GM12878 (cell line): ENCODE results near the gene PIMREG. TPM values are rescaled to one million over a fixed set of nuclear protein-coding genes. Genes with fewer than 3 reads are reported as not detected.

Source experiments
- ATAC-seq: fragments of 200-7000 bp; cut with Tn5 transposase; 3 replicates; pipeline ENCODE4 v1.9.1; 2020; ENCODE audit warnings: mild to moderate bottlenecking, moderate library complexity
- BruUV-seq: library from RNA; stranded (reverse); fragments of 400-500 nt; replicated peaks from 2 replicates; lab custom pipeline; 2021; lab: Mats Ljungman, UMichigan
- CTCF ChIA-PET: fragments of 300-600 bp; sonication (Branson Sonifier 250); formaldehyde crosslinking; extraction: SDS; loops from one replicate; lab custom pipeline; 2021; ENCODE audit warnings: inconsistent platforms; lab: Yijun Ruan, JAX
- POLR2A ChIA-PET: fragments of 350-600 bp; formaldehyde crosslinking; extraction: SDS; loops from one replicate; lab custom pipeline; 2021; ENCODE audit warnings: inconsistent platforms; lab: Charles Lee
- RAD21 ChIA-PET: fragments of 300-600 bp; sonication (Branson Sonifier 250); formaldehyde crosslinking; loops from one replicate; lab custom pipeline; 2023; ENCODE audit warnings: antibody characterized with exemption; ENCODE audit not compliant: unreplicated experiment; lab: Charles Lee
- SMC1A ChIA-PET: fragments of 300-600 bp; sonication (Branson Sonifier 250); formaldehyde crosslinking; loops from one replicate; lab custom pipeline; 2023; ENCODE audit not compliant: unreplicated experiment, uncharacterized antibody; lab: Charles Lee
- DNase-seq: peaks from one replicate; pipeline ENCODE4 v3.0.0-alpha.2; 2011; ENCODE audit warnings: low read depth, low spot score
- FAIRE-seq: peaks from 3 replicates; lab custom pipeline; 2011; peaks lifted over from hg19 to GRCh38; lab: Jason Lieb, UNC
- H2AFZ ChIP-seq: 2 replicates; pipeline ENCODE4 v1.6.0; 2011; ENCODE audit warnings: low read depth, low read length, control low read depth; ENCODE audit not compliant: control insufficient read depth
- H3K27ac ChIP-seq: 2 replicates; pipeline ENCODE4 v1.5.1; 2011; ENCODE audit warnings: control low read depth; ENCODE audit not compliant: control insufficient read depth, insufficient read depth
- H3K27me3 ChIP-seq, 2 experiments: replicated peaks in 1 of 2; 2 replicates each; pipeline versions ENCODE4 v1.6.0 to v1.6.1; 2011; ENCODE audit warnings: low read length in 1 of 2; ENCODE audit not compliant: control insufficient read depth in 2 of 2, insufficient read depth in 2 of 2
- H3K36me3 ChIP-seq, 2 experiments: 2 replicates each; pipeline ENCODE4 v1.5.1; 2011; ENCODE audit warnings: low read length in 1 of 2; ENCODE audit not compliant: control insufficient read depth in 2 of 2, insufficient read depth in 2 of 2
- H3K4me1 ChIP-seq: 2 replicates; pipeline ENCODE4 v1.6.1; 2011; ENCODE audit warnings: mild to moderate bottlenecking, low read length, moderate library complexity, mixed read lengths; ENCODE audit not compliant: control insufficient read depth, insufficient read depth
- H3K4me2 ChIP-seq: 2 replicates; pipeline ENCODE4 v1.6.0; 2011; ENCODE audit warnings: control low read depth; ENCODE audit not compliant: control insufficient read depth, insufficient read depth
- H3K4me3 ChIP-seq: fragments of 200-600 bp; sonication (generic); 2 replicates; pipeline ENCODE4 v1.5.1; 2016
- H3K79me2 ChIP-seq: 2 replicates; pipeline ENCODE4 v1.6.0; 2011; ENCODE audit warnings: low read length; ENCODE audit not compliant: control insufficient read depth, insufficient read depth
- H3K9ac ChIP-seq: 2 replicates; pipeline ENCODE4 v1.8.0; 2011; ENCODE audit warnings: low read length, control low read depth, mixed read lengths; ENCODE audit not compliant: control insufficient read depth, insufficient read depth
- H3K9me3 ChIP-seq: replicated peaks from 3 replicates; pipeline ENCODE4 v1.5.1; 2011; ENCODE audit warnings: mild to moderate bottlenecking, low read length; ENCODE audit not compliant: control insufficient read depth, insufficient read depth
- H4K20me1 ChIP-seq: 2 replicates; pipeline ENCODE4 v1.6.0; 2011; ENCODE audit not compliant: control insufficient read depth, insufficient read depth
- MTA3 ChIP-seq: IDR thresholded peaks from 2 replicates; pipeline ENCODE4 v1.6.1; 2012; ENCODE audit warnings: low read length, inconsistent platforms, borderline replicate concordance
- RB1 ChIP-seq: fragments of 450-650 bp; formaldehyde crosslinking; IDR thresholded peaks from 2 replicates; pipeline ENCODE4 v1.6.1; 2017; ENCODE audit warnings: mild to moderate bottlenecking, borderline replicate concordance
- RUNX3 ChIP-seq: IDR thresholded peaks from 2 replicates; pipeline ENCODE4 v1.6.1; 2012; ENCODE audit warnings: low read length, inconsistent platforms
- ZNF24 ChIP-seq: fragments of 450-650 bp; IDR thresholded peaks from 2 replicates; pipeline ENCODE4 v1.6.1; 2017; ENCODE audit warnings: antibody characterized with exemption, mild to moderate bottlenecking
- ZNF274 ChIP-seq: IDR thresholded peaks from one replicate; pipeline ENCODE4 v1.8.0; 2011; ENCODE audit not compliant: insufficient read length, insufficient read depth
- WGBS: methylation state at CpG from one replicate; pipeline ENCODE4 v1.1.6; 2016; ENCODE audit warnings: low lambda C conversion rate; ENCODE audit not compliant: insufficient replicate concordance, insufficient coverage; ENCODE audit errors: missing lambda C conversion rate; 5-methylcytosine and 5-hydroxymethylcytosine counted together
- in situ Hi-C: fragments of 300-500 bp; cut with MboI; formaldehyde crosslinking; loops from 9 replicates; pipeline ENCODE4 v1.14.3; 2018; ENCODE audit warnings: mixed read lengths
- intact Hi-C: fragments of 100-400 bp; cut with micrococcal nuclease; formaldehyde crosslinking; loops from one replicate; pipeline ENCODE4 v1.14.2; 2022; ENCODE audit not compliant: unreplicated experiment
- polyA plus RNA-seq, 11 experiments: library from polyadenylated mRNA; depleted of rRNA in 4 of 11; unstranded in 6 of 11; stranded (reverse) in 5 of 11; fragments of >200 nt; fragmentation: Nextera tagmentation in 4 of 11; fragmentation: Illumina TruSeq in 1 of 11; extraction: Ambion mirVana in 4 of 11; extraction: Trizol in 1 of 11; gene quantifications; 1 replicate in 1 of 11; 2 replicates in 10 of 11; pipeline versions ENCODE4 v1.2.1 to v1.2.3, GENCODE V29; 2011 to 2016; ENCODE audit warnings: inconsistent platforms in 2 of 11, missing spikeins in 2 of 11, low read depth in 1 of 11
- total RNA-seq, 4 experiments: library from RNA; depleted of rRNA in 3 of 4; stranded (reverse); fragments of >200 nt in 3 of 4; fragmentation: Illumina TruSeq in 1 of 4; extraction: Trizol in 1 of 4; gene quantifications; 2 replicates each; pipeline versions ENCODE4 v1.2.1 to v1.2.3, GENCODE V29; 2013 to 2021
- TF ChIP-seq, protein P1 (sequence below): fragments of 450-650 bp; formaldehyde crosslinking; IDR thresholded peaks from 2 replicates; pipeline ENCODE4 v1.4.0; 2020; ENCODE audit warnings: mild to moderate bottlenecking, moderate library complexity

Gene PIMREG
- total and polyA plus RNA-seq, 10 of the 15 experiments (the other 5 are each of a cell fraction or from before 2014, with no cell fraction given): 2.8 to 35.8 (median 25.2) TPM

DNA sequence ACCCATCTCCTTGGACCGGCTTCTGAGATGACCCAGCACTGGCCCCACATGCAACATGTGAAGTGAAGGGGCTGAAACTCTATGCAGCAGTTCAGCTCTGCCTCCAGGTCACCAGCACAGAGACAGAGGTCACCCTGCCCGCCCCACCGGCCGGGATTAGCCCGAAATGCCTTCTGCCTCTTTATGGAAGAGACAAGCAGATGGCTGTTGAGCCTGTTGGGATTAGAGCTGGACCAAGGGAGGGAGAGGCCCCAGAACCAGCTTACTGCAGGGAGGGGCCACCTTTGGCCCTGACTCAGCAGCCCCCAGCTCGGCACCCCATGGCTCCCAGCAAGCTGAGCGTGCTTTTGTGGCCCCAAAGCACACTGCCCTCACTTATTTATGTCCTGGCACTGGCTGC lies 15.0 kb upstream of the PIMREG start:
- intact Hi-C loops (no loop called here), in situ Hi-C loops (no loop called here)
- CTCF ChIA-PET: no interaction called here
- no peak for ATAC-seq
- H3K9ac ChIP-seq: no peak overlapping the region
- no peak overlapping the region for H2AFZ ChIP-seq
- POLR2A ChIA-PET: no interaction called here
- 63% methylated on average over 7 of the region's 7 CpGs for WGBS
- no peaks in the 10 kb centered on the region for H3K79me2 ChIP-seq
- RAD21 ChIA-PET: no interaction called here
- no peak for TF ChIP-seq MTA3
- no peak for TF ChIP-seq ZNF24
- no peak for TF ChIP-seq ZNF274
- TF ChIP-seq, protein P1, sequence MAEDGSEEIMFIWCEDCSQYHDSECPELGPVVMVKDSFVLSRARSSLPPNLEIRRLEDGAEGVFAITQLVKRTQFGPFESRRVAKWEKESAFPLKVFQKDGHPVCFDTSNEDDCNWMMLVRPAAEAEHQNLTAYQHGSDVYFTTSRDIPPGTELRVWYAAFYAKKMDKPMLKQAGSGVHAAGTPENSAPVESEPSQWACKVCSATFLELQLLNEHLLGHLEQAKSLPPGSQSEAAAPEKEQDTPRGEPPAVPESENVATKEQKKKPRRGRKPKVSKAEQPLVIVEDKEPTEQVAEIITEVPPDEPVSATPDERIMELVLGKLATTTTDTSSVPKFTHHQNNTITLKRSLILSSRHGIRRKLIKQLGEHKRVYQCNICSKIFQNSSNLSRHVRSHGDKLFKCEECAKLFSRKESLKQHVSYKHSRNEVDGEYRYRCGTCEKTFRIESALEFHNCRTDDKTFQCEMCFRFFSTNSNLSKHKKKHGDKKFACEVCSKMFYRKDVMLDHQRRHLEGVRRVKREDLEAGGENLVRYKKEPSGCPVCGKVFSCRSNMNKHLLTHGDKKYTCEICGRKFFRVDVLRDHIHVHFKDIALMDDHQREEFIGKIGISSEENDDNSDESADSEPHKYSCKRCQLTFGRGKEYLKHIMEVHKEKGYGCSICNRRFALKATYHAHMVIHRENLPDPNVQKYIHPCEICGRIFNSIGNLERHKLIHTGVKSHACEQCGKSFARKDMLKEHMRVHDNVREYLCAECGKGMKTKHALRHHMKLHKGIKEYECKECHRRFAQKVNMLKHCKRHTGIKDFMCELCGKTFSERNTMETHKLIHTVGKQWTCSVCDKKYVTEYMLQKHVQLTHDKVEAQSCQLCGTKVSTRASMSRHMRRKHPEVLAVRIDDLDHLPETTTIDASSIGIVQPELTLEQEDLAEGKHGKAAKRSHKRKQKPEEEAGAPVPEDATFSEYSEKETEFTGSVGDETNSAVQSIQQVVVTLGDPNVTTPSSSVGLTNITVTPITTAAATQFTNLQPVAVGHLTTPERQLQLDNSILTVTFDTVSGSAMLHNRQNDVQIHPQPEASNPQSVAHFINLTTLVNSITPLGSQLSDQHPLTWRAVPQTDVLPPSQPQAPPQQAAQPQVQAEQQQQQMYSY (CRISPR knock-in tag): no peak
- TF ChIP-seq RUNX3: no peak
- TF ChIP-seq RB1: no peak
- H3K9me3 ChIP-seq: no peaks in the 10 kb centered on the region; the same call in 1 of the 3 replicates
- no peak for FAIRE-seq
- no peak overlapping the region for H3K4me2 ChIP-seq
- no peaks in the 10 kb centered on the region for H3K27me3 ChIP-seq
- DNase-seq: no peak
- H3K36me3 ChIP-seq: no peaks in the 10 kb centered on the region
- no peaks in the 10 kb centered on the region for H4K20me1 ChIP-seq
- H3K4me3 ChIP-seq: no peak overlapping the region
- H3K4me1 ChIP-seq: peaks cover 7% of the 10 kb centered on the region
- no TSS peak for BruUV-seq
- SMC1A ChIA-PET: interaction anchor here (1.0 kb wide), 1 partner anchor 9 kb away, joined by 3 read pairs; no protein-coding TSS in a partner anchor
- no peak overlapping the region for H3K27ac ChIP-seq
